ENCODE results near the gene NHS.

Gene NHS

DNA sequence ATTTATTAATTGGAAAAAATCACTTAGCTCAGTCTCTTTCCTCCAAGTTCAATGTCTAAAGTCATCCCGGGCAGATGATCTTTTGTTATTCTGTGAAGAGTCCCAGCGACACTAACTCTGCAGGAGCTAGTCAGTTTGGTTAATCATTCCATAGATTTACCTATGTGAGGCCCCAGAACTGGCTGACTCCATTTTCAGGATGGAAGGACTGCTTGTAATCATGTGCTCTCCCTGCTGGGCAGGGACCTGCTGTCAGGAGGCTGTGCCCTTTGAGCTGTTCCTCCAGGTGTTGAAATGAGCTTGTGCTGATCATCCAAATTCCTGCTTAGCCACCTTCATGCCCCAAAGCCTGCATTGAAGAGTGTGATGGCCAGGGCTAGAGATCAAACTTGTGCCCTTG lies 169.8 kb downstream of the NHS start:
- no peak for DNase-seq
- ATAC-seq (ENCODE audit: insufficient read depth, low read depth): no peak
- H3K4me1 ChIP-seq (ENCODE audit: insufficient read depth, low read length): no peaks in the 10 kb centered on the region

DNA sequence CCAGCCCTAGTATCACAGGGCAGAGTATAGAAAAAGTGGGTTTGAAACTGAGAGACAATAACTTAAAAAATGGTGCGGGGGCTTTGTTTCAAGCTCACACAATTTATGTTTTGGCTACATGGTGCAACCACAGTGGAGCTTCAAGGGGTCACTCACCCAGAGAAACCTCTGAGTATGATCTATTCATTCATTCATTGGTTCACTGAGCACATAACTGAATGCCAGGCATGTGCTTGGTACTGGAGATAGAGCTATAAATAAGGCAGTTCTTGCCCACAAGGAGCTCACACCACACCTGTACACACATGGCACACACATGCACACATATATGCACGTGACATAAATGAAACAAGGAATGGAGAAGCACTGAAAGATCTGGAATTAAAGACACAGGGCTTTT lies 171.4 kb downstream of the NHS start:
- no peaks in the 10 kb centered on the region for H3K9me3 ChIP-seq (ENCODE audit: insufficient read depth, low read length, severe bottlenecking)
- no peaks in the 10 kb centered on the region for H3K36me3 ChIP-seq (ENCODE audit: insufficient read depth, low read length)
- no peaks in the 10 kb centered on the region for H3K4me1 ChIP-seq (ENCODE audit: insufficient read depth, low read length)
- H3K79me2 ChIP-seq (ENCODE audit: insufficient read depth, low read length): no peaks in the 10 kb centered on the region
- H3K4me3 ChIP-seq (ENCODE audit: low read depth in 1 of 2, low read length in 2 of 2): no peak overlapping the region
- no peaks in the 10 kb centered on the region for H4K20me1 ChIP-seq (ENCODE audit: insufficient read depth, low read length)
- TF ChIP-seq EZH2 (IDR thresholded peaks at IDR 0.05; ENCODE audit: borderline replicate concordance, low read depth, low read length, severe bottlenecking): no peak
- TF ChIP-seq, protein P1, sequence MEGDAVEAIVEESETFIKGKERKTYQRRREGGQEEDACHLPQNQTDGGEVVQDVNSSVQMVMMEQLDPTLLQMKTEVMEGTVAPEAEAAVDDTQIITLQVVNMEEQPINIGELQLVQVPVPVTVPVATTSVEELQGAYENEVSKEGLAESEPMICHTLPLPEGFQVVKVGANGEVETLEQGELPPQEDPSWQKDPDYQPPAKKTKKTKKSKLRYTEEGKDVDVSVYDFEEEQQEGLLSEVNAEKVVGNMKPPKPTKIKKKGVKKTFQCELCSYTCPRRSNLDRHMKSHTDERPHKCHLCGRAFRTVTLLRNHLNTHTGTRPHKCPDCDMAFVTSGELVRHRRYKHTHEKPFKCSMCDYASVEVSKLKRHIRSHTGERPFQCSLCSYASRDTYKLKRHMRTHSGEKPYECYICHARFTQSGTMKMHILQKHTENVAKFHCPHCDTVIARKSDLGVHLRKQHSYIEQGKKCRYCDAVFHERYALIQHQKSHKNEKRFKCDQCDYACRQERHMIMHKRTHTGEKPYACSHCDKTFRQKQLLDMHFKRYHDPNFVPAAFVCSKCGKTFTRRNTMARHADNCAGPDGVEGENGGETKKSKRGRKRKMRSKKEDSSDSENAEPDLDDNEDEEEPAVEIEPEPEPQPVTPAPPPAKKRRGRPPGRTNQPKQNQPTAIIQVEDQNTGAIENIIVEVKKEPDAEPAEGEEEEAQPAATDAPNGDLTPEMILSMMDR (IDR thresholded peaks at IDR 0.05; ENCODE audit: borderline replicate concordance, extremely low read depth, low read length, poor library complexity, severe bottlenecking): no peak
- H3K27me3 ChIP-seq (ENCODE audit: insufficient read depth, low read length, poor library complexity): no peaks in the 10 kb centered on the region
- H2AFZ ChIP-seq (ENCODE audit: low read depth, low read length): no peak overlapping the region
- H3K9ac ChIP-seq (ENCODE audit: low read depth, low read length): no peak overlapping the region
- no peak for ATAC-seq (ENCODE audit: insufficient read depth, low read depth)
- no peak for DNase-seq
- no peak overlapping the region for H3K27ac ChIP-seq (ENCODE audit: low read length)
- H3K4me2 ChIP-seq (ENCODE audit: insufficient read depth, low read length): no peak overlapping the region

More for the DNA sequence above, 169.8 kb downstream of the NHS start:
- TF ChIP-seq, protein P1 (IDR thresholded peaks at IDR 0.05; ENCODE audit: borderline replicate concordance, extremely low read depth, low read length, poor library complexity, severe bottlenecking): no peak
- no peak for TF ChIP-seq EZH2 (IDR thresholded peaks at IDR 0.05; ENCODE audit: borderline replicate concordance, low read depth, low read length, severe bottlenecking)
- Histone ChIP-seq H3K9ac (ENCODE audit: low read depth, low read length) (no peak overlapping the region), H2AFZ (ENCODE audit: low read depth, low read length) (no peak overlapping the region), H3K9me3 (ENCODE audit: insufficient read depth, low read length, severe bottlenecking) (no peaks in the 10 kb centered on the region), H3K27ac (ENCODE audit: low read length) (no peak overlapping the region), H3K79me2 (ENCODE audit: insufficient read depth, low read length) (no peaks in the 10 kb centered on the region), H3K27me3 (ENCODE audit: insufficient read depth, low read length, poor library complexity) (no peaks in the 10 kb centered on the region), H3K4me2 (ENCODE audit: insufficient read depth, low read length) (no peak overlapping the region), H4K20me1 (ENCODE audit: insufficient read depth, low read length) (no peaks in the 10 kb centered on the region), H3K36me3 (ENCODE audit: insufficient read depth, low read length) (no peaks in the 10 kb centered on the region), H3K4me3 (ENCODE audit: low read depth in 1 of 2, low read length in 2 of 2) (no peak overlapping the region)

DNA sequence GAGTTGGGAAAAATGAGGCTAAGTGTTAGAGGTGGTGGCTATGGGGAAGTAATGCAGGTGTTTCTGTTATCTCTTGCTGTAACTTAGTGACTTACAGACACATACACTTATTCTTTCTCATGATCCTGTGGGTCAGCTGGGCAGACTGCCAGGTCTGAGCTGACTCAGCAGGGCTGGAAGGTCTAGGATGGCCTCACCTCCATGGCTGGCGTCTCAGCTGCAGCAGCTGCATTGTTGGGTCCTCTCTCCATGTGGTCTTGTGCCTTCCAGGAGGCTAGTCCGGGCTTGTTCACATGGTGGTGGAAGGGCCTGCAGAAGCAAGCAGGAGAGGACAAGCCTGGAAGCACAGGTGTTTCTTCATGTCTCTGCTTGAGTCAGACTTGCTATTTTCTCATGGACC lies 172.7 kb downstream of the NHS start:
- no peaks in the 10 kb centered on the region for H4K20me1 ChIP-seq (ENCODE audit: insufficient read depth, low read length)
- DNase-seq: no peak
- no peak overlapping the region for H3K4me3 ChIP-seq (ENCODE audit: low read depth in 1 of 2, low read length in 2 of 2)
- H3K27me3 ChIP-seq (ENCODE audit: insufficient read depth, low read length, poor library complexity): no peaks in the 10 kb centered on the region
- H3K4me1 ChIP-seq (ENCODE audit: insufficient read depth, low read length): no peaks in the 10 kb centered on the region
- no peaks in the 10 kb centered on the region for H3K36me3 ChIP-seq (ENCODE audit: insufficient read depth, low read length)
- TF ChIP-seq EZH2 (IDR thresholded peaks at IDR 0.05; ENCODE audit: borderline replicate concordance, low read depth, low read length, severe bottlenecking): no peak
- no peak for ATAC-seq (ENCODE audit: insufficient read depth, low read depth)
- no peak overlapping the region for H3K27ac ChIP-seq (ENCODE audit: low read length)
- H3K79me2 ChIP-seq (ENCODE audit: insufficient read depth, low read length): no peaks in the 10 kb centered on the region
- no peaks in the 10 kb centered on the region for H3K9me3 ChIP-seq (ENCODE audit: insufficient read depth, low read length, severe bottlenecking)
- H3K9ac ChIP-seq (ENCODE audit: low read depth, low read length): no peak overlapping the region
- H2AFZ ChIP-seq (ENCODE audit: low read depth, low read length): no peak overlapping the region
- no peak overlapping the region for H3K4me2 ChIP-seq (ENCODE audit: insufficient read depth, low read length)

DNA sequence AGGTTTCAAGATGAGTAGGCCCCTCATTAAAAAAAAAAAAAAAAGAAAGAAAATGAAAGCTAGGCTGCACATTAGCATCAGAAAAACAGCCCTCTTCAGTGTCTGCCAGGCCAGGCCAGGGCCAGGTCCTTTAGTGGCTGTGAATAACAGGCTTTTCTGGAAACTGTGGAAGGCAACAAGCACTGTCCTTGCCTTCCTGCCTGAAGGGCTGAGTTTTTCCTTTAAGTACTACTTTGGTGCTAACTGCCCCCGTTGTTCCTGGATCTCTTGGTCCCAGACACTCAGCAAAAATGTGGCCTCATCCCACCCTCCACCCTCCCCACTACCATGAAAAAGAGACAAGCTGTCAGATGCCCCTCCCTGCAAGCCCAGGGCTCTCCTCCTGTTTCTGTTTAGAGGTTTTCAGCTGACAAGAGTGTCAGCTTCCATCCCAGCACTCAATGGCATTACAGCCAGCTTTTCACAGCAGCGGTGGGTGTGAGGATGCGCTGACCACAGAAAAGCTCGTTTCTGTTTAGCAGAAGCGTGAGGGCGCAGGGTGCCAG lies 174.2 kb downstream of the NHS start:
- no peaks in the 10 kb centered on the region for H3K9me3 ChIP-seq (ENCODE audit: insufficient read depth, low read length, severe bottlenecking)
- no peak overlapping the region for H3K27ac ChIP-seq (ENCODE audit: low read length)
- no peaks in the 10 kb centered on the region for H3K36me3 ChIP-seq (ENCODE audit: insufficient read depth, low read length)
- H4K20me1 ChIP-seq (ENCODE audit: insufficient read depth, low read length): no peaks in the 10 kb centered on the region
- H3K79me2 ChIP-seq (ENCODE audit: insufficient read depth, low read length): no peaks in the 10 kb centered on the region
- H3K27me3 ChIP-seq (ENCODE audit: insufficient read depth, low read length, poor library complexity): no peaks in the 10 kb centered on the region
- H3K9ac ChIP-seq (ENCODE audit: low read depth, low read length): no peak overlapping the region
- no peak overlapping the region for H3K4me2 ChIP-seq (ENCODE audit: insufficient read depth, low read length)
- H3K4me1 ChIP-seq (ENCODE audit: insufficient read depth, low read length): no peaks in the 10 kb centered on the region
- TF ChIP-seq, protein P1 (IDR thresholded peaks at IDR 0.05; ENCODE audit: borderline replicate concordance, extremely low read depth, low read length, poor library complexity, severe bottlenecking): no peak
- no peak for TF ChIP-seq EZH2 (IDR thresholded peaks at IDR 0.05; ENCODE audit: borderline replicate concordance, low read depth, low read length, severe bottlenecking)
- no peak for ATAC-seq (ENCODE audit: insufficient read depth, low read depth)
- no peak overlapping the region for H2AFZ ChIP-seq (ENCODE audit: low read depth, low read length)
- H3K4me3 ChIP-seq (ENCODE audit: low read depth in 1 of 2, low read length in 2 of 2): no peak overlapping the region
- DNase-seq: no peak
